Pons (tissue), 1 donor: ENCODE data around the gene MSANTD2.

ENCODE experiments used
- DNase-seq: peaks from one replicate; pipeline ENCODE4 v3.0.0-alpha.2; 2016; ENCODE audit warnings: low spot score

Gene MSANTD2

DNA sequence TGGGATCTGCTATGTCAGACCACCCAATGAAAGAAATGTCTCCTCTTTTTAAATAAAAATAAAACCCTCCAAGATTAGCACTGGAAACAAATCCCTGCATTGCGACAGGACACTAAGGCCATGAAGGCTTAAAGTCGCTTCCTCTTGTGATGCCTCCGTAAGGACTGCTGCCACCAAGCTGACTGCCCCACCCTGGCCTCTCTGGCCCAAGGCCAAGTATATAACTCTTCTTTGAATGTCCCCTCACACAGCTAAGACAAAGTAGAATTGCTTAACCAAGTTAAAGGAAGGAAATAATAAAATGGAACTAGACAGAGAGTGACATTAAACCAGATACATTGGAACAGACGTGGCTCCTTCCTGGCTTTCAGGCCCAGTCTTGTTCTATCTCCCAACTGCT lies 68.0 kb downstream of the MSANTD2 start:
- no peak for DNase-seq

DNA sequence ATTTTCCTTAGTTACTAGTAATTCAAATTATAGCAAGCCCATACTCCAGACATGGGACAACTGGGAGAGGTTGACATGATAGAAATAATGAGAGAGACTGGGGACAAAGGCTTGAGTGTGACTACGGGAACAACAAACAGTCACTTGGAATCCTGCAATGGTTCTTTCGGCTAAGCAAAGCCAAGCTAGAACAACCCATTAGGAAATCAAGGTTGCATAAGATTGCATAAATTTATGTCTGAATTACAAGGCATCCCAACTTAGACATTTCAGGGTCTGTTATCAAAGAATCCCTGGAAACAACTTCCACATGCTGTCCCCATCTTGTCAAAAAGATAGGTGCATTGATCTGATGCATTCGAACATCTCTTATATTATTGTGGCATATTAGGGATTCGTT lies 70.6 kb downstream of the MSANTD2 start:
- no peak for DNase-seq

DNA sequence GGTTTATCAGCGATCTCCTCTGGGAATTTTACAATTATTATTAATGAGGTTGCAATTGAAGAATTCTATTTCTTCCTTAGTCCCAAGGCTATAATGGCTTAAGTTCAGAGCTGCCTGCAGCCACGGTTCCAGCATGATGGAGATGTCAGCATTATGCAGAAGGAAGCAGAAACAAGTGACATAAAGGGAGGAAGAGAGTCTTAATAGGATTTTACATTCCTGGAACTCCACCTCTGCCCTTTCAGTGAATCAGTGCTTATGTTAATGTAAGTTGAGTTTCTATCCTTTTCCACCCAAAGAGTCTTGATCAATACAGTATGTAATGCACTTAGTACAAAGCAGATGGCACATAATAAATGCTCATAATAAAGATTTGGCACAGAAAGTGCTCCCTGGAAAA lies 72.1 kb downstream of the MSANTD2 start:
- DNase-seq, result no peak

DNA sequence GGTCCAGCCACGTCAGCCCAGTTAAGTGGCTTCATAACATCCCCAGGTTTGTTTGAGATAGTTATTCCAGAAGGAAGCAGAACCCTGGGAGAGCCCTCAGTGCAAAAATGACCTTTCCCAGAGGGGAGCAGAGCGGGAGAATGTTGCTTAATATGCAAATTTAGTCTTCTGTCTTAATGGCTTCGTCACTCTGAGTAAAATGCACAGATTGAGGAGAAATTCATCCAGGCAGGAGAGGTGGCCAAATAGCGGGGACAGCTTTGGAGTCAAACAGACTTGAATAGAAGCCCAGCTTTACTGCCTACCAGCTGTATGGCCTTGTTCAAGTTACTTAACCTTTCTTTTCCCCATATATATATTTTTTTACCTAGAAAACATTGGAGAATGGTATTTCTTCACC lies 72.7 kb downstream of the MSANTD2 start:
- no peak for DNase-seq

DNA sequence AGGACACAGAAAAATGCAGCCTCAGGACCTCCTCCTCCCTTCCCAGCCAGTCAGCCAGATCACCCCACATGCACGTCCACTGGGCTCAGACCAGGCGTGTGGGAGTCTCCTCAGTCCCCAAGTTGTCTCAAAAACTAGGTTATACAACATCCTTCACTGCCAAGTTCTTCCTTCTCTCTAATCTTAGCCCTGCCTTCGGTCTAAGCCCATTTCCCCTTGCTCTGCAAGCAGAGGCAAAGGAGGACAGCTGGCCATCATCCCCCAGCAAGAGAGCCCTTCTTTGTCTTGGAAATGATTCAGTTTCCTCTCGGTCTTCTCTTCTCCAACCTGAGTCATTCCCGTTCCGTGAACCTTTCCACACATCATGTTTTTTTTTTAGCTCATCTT lies 74.5 kb downstream of the MSANTD2 start:
- DNase-seq, result no peak

DNA sequence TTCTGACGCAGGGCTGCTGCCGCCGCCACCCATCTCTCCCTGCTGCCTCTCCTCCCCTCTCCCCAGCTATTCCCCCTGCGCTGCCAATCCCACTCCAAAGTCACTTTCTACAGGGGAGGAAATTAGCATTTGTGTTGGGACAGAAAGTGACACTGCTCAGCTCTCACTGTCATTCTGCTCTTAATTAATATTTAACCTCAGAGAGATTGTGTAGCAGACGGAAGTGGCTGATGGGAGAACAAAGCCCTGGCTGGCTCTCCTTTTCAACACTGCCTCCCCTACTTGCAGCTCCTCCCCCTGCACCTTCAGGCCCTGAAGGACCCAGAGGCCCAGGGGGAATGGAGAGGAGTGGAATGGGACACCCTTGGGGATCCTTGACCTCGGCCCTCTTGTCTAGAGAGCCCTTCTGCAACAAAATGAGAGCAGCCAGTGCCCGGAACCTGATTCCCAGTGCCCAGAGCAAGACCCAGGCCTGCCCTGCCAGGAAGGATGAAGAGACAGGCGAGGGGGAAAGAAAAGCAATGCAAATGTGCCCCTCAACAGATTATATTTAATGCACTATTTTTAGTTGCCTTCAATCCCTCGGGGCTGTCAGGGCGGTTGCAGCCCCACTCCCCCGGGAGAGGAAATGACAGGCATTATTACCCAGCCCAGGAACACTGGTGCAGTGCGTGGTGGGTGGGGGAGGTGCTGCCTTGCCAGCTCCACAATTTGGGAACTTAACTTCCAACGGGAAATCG lies 75.1 kb downstream of the MSANTD2 start:
- DNase-seq, result no peak

DNA sequence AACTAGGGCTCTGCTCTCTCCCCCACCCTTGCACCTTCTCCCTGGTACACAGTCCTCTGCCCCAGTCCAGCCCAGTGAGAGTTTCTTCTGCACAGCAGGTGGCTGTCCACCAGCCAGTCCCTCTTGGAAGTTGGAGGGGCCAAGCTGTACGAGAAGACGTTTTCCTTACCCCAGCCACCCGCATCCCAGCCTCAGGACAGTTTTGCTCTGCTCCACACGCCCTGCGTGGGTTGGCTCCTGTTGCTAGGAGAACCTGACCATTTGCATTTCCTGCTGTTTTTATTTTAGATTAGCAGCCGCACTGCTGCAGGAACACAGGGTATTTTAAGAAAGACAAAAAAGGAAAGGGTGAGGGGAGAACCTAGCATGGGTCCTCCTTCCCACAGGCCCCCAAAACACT lies 78.0 kb downstream of the MSANTD2 start:
- no peak for DNase-seq

DNA sequence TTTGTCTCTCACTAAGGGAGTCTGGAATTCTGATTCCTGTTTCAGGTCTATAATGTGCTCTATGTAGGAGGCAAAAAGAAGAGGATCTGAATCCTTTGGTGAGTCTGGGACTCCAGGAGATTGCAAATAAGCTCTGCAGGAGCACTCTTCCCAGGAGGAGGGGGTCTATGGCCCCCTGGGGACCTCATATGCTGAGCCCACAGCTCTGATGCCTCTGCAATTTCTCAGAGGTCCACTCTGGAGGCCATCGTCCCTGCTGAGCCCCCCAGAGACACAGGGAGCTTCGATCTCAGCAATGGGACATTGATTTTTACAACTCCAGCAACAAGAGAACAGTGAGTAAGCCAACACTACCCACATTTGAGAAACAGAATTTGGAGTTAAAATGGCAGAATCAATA lies 80.7 kb downstream of the MSANTD2 start:
- no peak for DNase-seq

DNA sequence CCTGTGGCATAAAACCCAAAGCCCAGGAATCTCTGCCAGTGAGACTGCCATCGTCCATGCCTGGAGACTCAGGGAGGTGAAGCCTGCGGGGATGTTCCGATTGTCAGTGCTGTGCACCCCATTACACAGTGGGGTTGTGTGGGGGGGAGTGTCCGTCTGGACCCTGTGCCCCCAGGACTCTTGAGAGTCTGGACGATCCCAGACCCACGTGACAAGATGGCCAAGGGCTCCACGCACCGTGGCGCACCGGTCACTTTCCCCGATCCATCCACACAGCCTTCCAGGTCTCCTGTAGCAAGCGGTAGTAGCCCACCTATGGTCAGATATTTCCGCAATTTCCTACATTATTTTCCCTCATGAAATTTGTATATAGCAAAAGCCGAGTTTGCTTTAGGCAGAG lies 81.4 kb downstream of the MSANTD2 start:
- no peak for DNase-seq

DNA sequence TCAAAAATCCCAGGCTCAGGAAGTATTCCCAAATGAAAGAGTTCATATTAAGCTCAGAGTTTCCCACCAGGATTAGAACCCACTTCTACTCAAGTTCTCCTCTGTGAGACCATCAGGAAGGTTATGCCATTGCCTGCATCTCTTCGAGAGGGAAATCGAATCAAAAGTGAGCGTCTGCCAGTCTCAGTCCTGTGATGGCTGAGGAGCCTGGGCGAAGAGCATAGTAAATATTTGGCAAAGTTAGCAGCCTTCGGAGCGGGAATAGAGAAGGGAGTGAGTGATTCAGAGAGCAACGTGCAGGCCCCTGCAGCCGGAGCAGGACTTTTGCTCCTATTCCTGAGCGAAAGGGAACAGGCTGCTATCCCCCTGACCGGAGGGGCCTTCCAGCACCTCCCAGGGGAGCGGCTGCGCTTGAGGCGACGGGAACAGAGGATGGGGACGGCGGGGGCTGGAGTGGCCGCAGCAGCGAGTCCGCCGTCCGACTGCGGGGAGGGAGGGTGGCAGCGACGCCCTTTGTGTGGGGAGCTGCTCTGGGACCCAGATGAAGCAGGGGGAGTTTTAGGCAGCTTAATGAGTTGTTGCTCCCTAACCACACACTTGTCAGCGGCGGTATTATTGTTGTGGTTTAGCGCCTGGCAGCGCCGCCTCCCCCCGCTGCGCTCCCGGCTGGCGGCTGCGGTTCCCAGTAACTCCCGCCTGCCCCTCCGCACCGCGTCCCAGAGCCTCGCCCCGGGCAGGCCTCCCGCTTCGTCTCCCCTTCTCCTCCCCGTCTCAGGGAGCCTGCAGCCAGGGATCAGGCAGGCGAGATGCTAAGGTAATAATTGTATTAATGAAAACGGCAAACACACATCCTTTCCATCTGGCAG lies 82.2 kb downstream of the MSANTD2 start:
- no peak for DNase-seq

DNA sequence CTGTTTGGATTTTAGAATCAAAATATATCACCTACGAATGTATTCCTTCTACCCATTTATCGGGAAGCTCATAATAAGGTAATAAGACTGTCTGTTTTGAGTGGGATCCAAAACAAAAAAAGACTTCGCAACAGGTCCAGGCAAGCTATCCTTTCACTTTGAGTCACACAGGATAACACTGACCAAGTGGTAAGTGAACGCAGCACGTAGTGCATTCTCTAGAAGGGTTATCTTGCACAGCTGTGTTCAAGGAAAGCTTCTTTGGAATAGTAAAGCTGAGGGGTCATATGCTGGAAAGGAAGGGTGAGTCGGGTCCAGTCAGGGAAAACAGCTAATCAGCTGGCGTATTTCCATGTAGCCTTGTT lies 82.8 kb downstream of the MSANTD2 start:
- no peak for DNase-seq

DNA sequence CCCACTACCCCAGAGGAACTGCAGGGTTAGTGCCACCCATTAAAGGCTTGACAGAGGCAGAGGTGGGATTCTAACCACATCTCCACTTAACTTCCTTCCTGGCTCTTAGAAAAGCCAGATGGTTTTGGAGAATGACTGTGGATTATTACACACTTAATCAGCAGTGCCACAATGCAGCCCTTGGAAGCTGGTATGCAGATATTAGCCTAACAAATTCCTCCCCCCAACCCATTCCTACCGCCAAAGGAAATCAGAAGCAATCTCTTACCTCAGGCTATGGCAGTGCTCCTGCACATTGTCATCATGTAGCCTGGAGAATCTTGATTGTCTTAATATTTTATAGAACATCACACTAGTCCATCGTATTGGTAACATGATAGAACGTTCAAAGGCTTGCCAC lies 83.6 kb downstream of the MSANTD2 start:
- no peak for DNase-seq
